ENCODE results near the gene FRMD6. TPM values are rescaled to one million over a fixed set of nuclear protein-coding genes. Genes with fewer than 3 reads are reported as not detected.

Gene FRMD6
- total RNA-seq, 1 experiment from 2014 or later = 11.4 TPM

GRCh38 chr14:51607711-51608110, 44.0 kb upstream of the FRMD6 start:
- H3K4me2 ChIP-seq (ENCODE audit: low read length) = no peak overlapping the region
- H3K9ac ChIP-seq (ENCODE audit: low read length) = no peak overlapping the region
- BruUV-seq (replicated peaks) = no TSS peak
- H2AFZ ChIP-seq (ENCODE audit: low read depth, low read length, poor library complexity, severe bottlenecking) = no peak overlapping the region
- no peak overlapping the region for H3K27ac ChIP-seq (ENCODE audit: low read depth, low read length)
- intact Hi-C loops (cut with micrococcal nuclease) = no loop called here
- RAD21 ChIA-PET (ENCODE audit: low non-redundant PET in 1 of 2, low total read pairs in 2 of 2, uncharacterized antibody in 2 of 2, unreplicated experiment in 2 of 2) = no interaction called here
- no peaks in the 10 kb centered on the region for H3K9me2 ChIP-seq (ENCODE audit: insufficient read depth)
- H3K4me3 ChIP-seq (replicated peaks in 1 of 2; ENCODE audit: low read depth in 1 of 2, low read length in 2 of 2) = no peak overlapping the region
- H4K20me1 ChIP-seq (ENCODE audit: insufficient read depth) = no peaks in the 10 kb centered on the region
- no peak for DNase-seq (ENCODE audit: low read depth, low spot score)
- ATAC-seq = no peak
- H3K79me2 ChIP-seq (ENCODE audit: insufficient read depth, low read length) = no peaks in the 10 kb centered on the region
- H3K27me3 ChIP-seq (ENCODE audit: insufficient read depth, low read length) = no peaks in the 10 kb centered on the region
- POLR2A ChIA-PET = no interaction called here
- no peak for TF ChIP-seq SRF (IDR thresholded peaks at IDR 0.05; ENCODE audit: low read depth)
- H3K9me3 ChIP-seq (ENCODE audit: control insufficient read depth in 1 of 2, insufficient read depth in 1 of 2, low read depth in 1 of 2, low read length in 2 of 2) = no peaks in the 10 kb centered on the region
- H3K4me1 ChIP-seq (ENCODE audit: control insufficient read depth in 1 of 2, insufficient read depth in 2 of 2, low read length in 2 of 2) = no peaks in the 10 kb centered on the region
- CTCF ChIA-PET = no interaction called here
- no peaks in the 10 kb centered on the region for H3K36me3 ChIP-seq (ENCODE audit: control insufficient read depth in 1 of 2, insufficient read depth in 2 of 2, low read length in 2 of 2)

GRCh38 chr14:51609251-51609954, 42.3 kb upstream of the FRMD6 start:
- Histone ChIP-seq H4K20me1 (ENCODE audit: insufficient read depth) (no peaks in the 10 kb centered on the region), H3K36me3 (ENCODE audit: control insufficient read depth in 1 of 2, insufficient read depth in 2 of 2, low read length in 2 of 2) (no peaks in the 10 kb centered on the region), H3K4me1 (ENCODE audit: control insufficient read depth in 1 of 2, insufficient read depth in 2 of 2, low read length in 2 of 2) (no peaks in the 10 kb centered on the region), H2AFZ (ENCODE audit: low read depth, low read length, poor library complexity, severe bottlenecking) (no peak overlapping the region), H3K9me3 (ENCODE audit: control insufficient read depth in 1 of 2, insufficient read depth in 1 of 2, low read depth in 1 of 2, low read length in 2 of 2) (no peaks in the 10 kb centered on the region), H3K9me2 (ENCODE audit: insufficient read depth) (no peaks in the 10 kb centered on the region), H3K27me3 (ENCODE audit: insufficient read depth, low read length) (no peaks in the 10 kb centered on the region), H3K4me2 (ENCODE audit: low read length) (no peak overlapping the region), H3K4me3 (replicated peaks in 1 of 2; ENCODE audit: low read depth in 1 of 2, low read length in 2 of 2) (no peak overlapping the region), H3K9ac (ENCODE audit: low read length) (no peak overlapping the region), H3K27ac (ENCODE audit: low read depth, low read length) (no peak overlapping the region), H3K79me2 (ENCODE audit: insufficient read depth, low read length) (no peaks in the 10 kb centered on the region)
- ATAC-seq (no peak), DNase-seq (ENCODE audit: low read depth, low spot score) (no peak)
- intact Hi-C loops (cut with micrococcal nuclease) = no loop called here
- RAD21 ChIA-PET (ENCODE audit: low non-redundant PET in 1 of 2, low total read pairs in 2 of 2, uncharacterized antibody in 2 of 2, unreplicated experiment in 2 of 2) = no interaction called here
- CTCF ChIA-PET = no interaction called here
- BruUV-seq (replicated peaks) = no TSS peak
- POLR2A ChIA-PET = no interaction called here
- TF ChIP-seq YY1 (IDR thresholded peaks at IDR 0.05; ENCODE audit: extremely low read depth, insufficient replicate concordance, low read depth, low read length) (no peak), CBX3 (IDR thresholded peaks at IDR 0.05; ENCODE audit: low read depth) (no peak), EZH2phosphoT487 (IDR thresholded peaks at IDR 0.05; ENCODE audit: borderline replicate concordance) (no peak), SP1 (IDR thresholded peaks at IDR 0.05; ENCODE audit: low read depth) (no peak), CTCF (IDR thresholded peaks at IDR 0.05 in 2 of 3, conservative IDR thresholded peaks at IDR 0.05 in 1 of 3; ENCODE audit: borderline replicate concordance in 1 of 3, insufficient read depth in 1 of 3, low read depth in 2 of 3, low read length in 2 of 3) (no peak), FOSL1 (IDR thresholded peaks at IDR 0.05; ENCODE audit: low read depth) (no peak), ZFX (IDR thresholded peaks at IDR 0.05) (no peak)

Measured in HCT116 (cell line).